ENCODE measurements around the gene MRPS6. TPM values are rescaled to one million over a fixed set of nuclear protein-coding genes. Genes with fewer than 3 reads are reported as not detected.

MRPS6 gene
- total RNA-seq, 1 experiment from 2014 or later = 32.6 TPM

DNA sequence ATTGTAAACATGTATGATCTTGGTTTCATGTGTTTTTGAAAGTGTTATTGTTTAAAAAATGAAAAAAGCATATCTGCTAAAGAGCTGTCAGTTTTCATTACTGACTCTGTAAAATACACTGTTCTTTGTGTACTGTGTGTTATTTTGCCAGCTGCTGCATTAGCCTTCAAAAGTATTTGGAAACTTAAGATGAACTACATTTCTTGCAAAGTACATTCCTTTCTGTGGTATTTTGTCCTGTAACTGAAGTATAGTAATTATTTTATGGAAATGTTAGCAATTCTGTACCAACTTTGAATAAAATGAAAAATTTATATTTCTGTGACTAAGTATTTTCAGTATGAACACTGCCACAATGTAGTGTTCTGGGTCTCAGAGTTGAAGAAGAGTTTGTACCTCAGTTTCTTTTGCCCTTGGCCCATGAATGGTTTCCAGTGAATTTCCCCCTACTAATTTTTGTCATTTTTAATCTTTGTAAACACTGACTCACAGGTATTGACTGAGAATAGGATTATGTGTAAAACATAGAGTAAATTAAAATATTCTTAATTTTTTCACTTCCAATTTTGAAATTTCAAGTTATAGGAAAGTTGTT, 32.7 kb downstream of the MRPS6 start:
- H3K4me3 ChIP-seq = no peak overlapping the region
- no peaks in the 10 kb centered on the region; the same call in none of the 2 replicates for H3K36me3 ChIP-seq
- peaks cover 5% of the 10 kb centered on the region; the same call in 1 of the 2 replicates for H3K4me1 ChIP-seq
- peak overlapping the region; percentile 4; the same call in 1 of the 2 replicates for H3K27ac ChIP-seq
- no peaks in the 10 kb centered on the region for H3K9me3 ChIP-seq (replicated peaks)
- no peaks in the 10 kb centered on the region for H3K27me3 ChIP-seq
- no peak for DNase-seq

- Histone ChIP-seq H3K27ac (no peak overlapping the region), H3K4me1 (peaks cover 5% of the 10 kb centered on the region; the same call in 1 of the 2 replicates), H3K27me3 (no peaks in the 10 kb centered on the region), H3K36me3 (no peaks in the 10 kb centered on the region; the same call in none of the 2 replicates), H3K4me3 (no peak overlapping the region), H3K9me3 (replicated peaks) (no peaks in the 10 kb centered on the region)
- no peak for DNase-seq
Observed at GRCh38 chr21:34107606-34108005, 34.2 kb downstream of the MRPS6 start.

GRCh38 chr21:34109075-34109474, 35.7 kb downstream of the MRPS6 start:
- Histone ChIP-seq H3K9me3 (replicated peaks) (no peaks in the 10 kb centered on the region), H3K27ac (no peak overlapping the region), H3K4me1 (peaks cover 5% of the 10 kb centered on the region; the same call in 1 of the 2 replicates), H3K36me3 (no peaks in the 10 kb centered on the region; the same call in 1 of the 2 replicates), H3K27me3 (no peaks in the 10 kb centered on the region), H3K4me3 (no peak overlapping the region)
- no peak for DNase-seq

- no peaks in the 10 kb centered on the region for H3K9me3 ChIP-seq (replicated peaks)
- H3K4me3 ChIP-seq = no peak overlapping the region
- H3K27ac ChIP-seq = no peak overlapping the region
- no peak for DNase-seq
- H3K36me3 ChIP-seq = no peaks in the 10 kb centered on the region; the same call in 1 of the 2 replicates
- H3K4me1 ChIP-seq = 0 out of 2 replicates have a peak, but pooled peaks cover 5% of the 10 kb centered on the region
- no peaks in the 10 kb centered on the region for H3K27me3 ChIP-seq
Observed at GRCh38 chr21:34110594-34111202, 37.3 kb downstream of the MRPS6 start.

- H3K27me3 ChIP-seq = no peaks in the 10 kb centered on the region
- H3K4me3 ChIP-seq = no peak overlapping the region
- no peaks in the 10 kb centered on the region for H3K9me3 ChIP-seq (replicated peaks)
- no peak overlapping the region for H3K27ac ChIP-seq
- H3K4me1 ChIP-seq = no peaks in the 10 kb centered on the region
- no peak for DNase-seq
- H3K36me3 ChIP-seq = no peaks in the 10 kb centered on the region; the same call in 1 of the 2 replicates
Observed at GRCh38 chr21:34112316-34113033, 39.1 kb downstream of the MRPS6 start.

DNA sequence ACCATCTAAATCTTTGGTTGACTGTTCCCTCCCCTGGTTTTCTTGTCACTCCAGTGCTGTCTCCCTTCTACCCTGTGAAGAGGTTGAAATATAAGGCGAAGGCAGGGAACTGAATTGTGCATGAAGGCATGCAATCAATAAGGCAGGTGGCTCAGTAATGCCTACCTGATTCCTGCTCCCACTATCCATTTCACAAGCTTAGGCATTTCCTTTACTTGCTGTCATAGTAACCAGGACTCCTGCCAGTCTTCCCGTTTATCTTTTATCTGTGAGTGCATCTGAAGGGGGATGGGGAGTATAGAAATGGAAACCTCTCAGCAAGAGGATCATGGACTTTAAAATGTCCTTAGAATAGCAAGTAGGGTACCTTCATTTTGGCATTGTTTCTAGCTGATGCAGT, 40.5 kb downstream of the MRPS6 start:
- H3K27me3 ChIP-seq = no peaks in the 10 kb centered on the region
- no peaks in the 10 kb centered on the region for H3K36me3 ChIP-seq
- no peaks in the 10 kb centered on the region for H3K9me3 ChIP-seq (replicated peaks)
- no peak overlapping the region for H3K27ac ChIP-seq
- H3K4me1 ChIP-seq = no peaks in the 10 kb centered on the region
- no peak overlapping the region for H3K4me3 ChIP-seq
- DNase-seq = no peak

GRCh38 chr21:34115160-34115559, 41.8 kb downstream of the MRPS6 start:
- H3K27me3 ChIP-seq = no peaks in the 10 kb centered on the region
- no peaks in the 10 kb centered on the region for H3K36me3 ChIP-seq
- no peaks in the 10 kb centered on the region for H3K9me3 ChIP-seq (replicated peaks)
- no peak overlapping the region for H3K4me3 ChIP-seq
- H3K4me1 ChIP-seq = no peaks in the 10 kb centered on the region
- DNase-seq = no peak
- no peak overlapping the region for H3K27ac ChIP-seq

- no peaks in the 10 kb centered on the region for H3K27me3 ChIP-seq
- no peak overlapping the region for H3K4me3 ChIP-seq
- no peak overlapping the region for H3K27ac ChIP-seq
- H3K4me1 ChIP-seq = no peaks in the 10 kb centered on the region
- H3K9me3 ChIP-seq (replicated peaks) = no peaks in the 10 kb centered on the region
- no peaks in the 10 kb centered on the region for H3K36me3 ChIP-seq
- DNase-seq = peak in 1 of 2 experiments; percentile 9
Observed at GRCh38 chr21:34116569-34116968, 43.2 kb downstream of the MRPS6 start.

GRCh38 chr21:34120867-34121266, 47.5 kb downstream of the MRPS6 start:
- no peak for DNase-seq
- H3K36me3 ChIP-seq = no peaks in the 10 kb centered on the region
- H3K27me3 ChIP-seq = no peaks in the 10 kb centered on the region
- H3K9me3 ChIP-seq (replicated peaks) = no peaks in the 10 kb centered on the region
- no peak overlapping the region for H3K4me3 ChIP-seq
- no peak overlapping the region for H3K27ac ChIP-seq
- H3K4me1 ChIP-seq = no peaks in the 10 kb centered on the region

- Histone ChIP-seq H3K36me3 (no peaks in the 10 kb centered on the region), H3K27me3 (no peaks in the 10 kb centered on the region), H3K4me1 (no peaks in the 10 kb centered on the region), H3K4me3 (no peak overlapping the region), H3K27ac (no peak overlapping the region), H3K9me3 (replicated peaks) (no peaks in the 10 kb centered on the region)
- no peak for DNase-seq
Observed at GRCh38 chr21:34122047-34122446, 48.7 kb downstream of the MRPS6 start.

DNA sequence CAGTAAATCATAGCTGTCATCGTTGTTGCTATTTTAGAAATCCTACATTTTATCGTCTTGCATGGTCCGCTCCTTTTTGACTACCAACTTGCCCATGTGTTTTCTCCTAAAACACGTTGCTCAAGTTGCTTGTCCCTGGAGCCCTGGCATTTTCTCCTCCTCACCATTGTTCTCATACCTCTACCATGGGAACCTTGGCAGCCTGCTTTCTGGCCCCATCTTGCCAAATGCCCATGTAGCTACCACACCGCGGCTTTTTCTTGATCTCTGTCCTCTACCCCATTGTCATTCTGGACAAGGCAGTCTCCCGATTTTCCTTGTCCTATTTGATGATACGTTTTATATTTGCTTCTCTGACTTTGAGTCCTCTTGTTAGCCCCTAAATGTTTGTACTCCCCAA, 50.2 kb downstream of the MRPS6 start:
- Histone ChIP-seq H3K27me3 (no peaks in the 10 kb centered on the region), H3K4me1 (no peaks in the 10 kb centered on the region), H3K27ac (no peak overlapping the region), H3K9me3 (replicated peaks) (no peaks in the 10 kb centered on the region), H3K36me3 (peaks cover 3% of the 10 kb centered on the region; the same call in 1 of the 2 replicates), H3K4me3 (no peak overlapping the region)
- no peak for DNase-seq

DNA sequence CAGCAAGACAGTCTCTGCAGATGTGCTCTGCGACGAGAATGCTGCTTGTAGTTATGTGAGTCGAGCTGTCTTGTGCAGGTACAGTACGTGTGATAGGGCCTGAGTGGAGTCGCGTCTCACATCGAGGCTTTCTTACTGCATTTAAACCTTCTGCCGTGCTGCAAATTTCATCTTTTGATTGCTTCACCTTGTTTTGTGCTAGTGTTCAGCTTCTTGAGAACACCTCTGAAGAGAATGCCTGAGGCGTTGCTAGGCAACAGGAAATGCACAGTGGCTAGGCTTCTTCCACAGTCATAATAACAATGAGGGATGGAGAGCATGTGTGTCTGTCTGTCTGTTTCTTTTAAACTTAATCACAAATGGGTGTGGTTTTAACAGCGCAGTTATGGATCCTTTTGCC, 52.9 kb downstream of the MRPS6 start:
- no peak overlapping the region for H3K4me3 ChIP-seq
- peaks cover 3% of the 10 kb centered on the region; the same call in 1 of the 2 replicates for H3K36me3 ChIP-seq
- H3K4me1 ChIP-seq = no peaks in the 10 kb centered on the region
- no peaks in the 10 kb centered on the region for H3K9me3 ChIP-seq (replicated peaks)
- no peaks in the 10 kb centered on the region for H3K27me3 ChIP-seq
- no peak overlapping the region for H3K27ac ChIP-seq
- peak in 1 of 2 experiments; percentile 12 for DNase-seq

DNA sequence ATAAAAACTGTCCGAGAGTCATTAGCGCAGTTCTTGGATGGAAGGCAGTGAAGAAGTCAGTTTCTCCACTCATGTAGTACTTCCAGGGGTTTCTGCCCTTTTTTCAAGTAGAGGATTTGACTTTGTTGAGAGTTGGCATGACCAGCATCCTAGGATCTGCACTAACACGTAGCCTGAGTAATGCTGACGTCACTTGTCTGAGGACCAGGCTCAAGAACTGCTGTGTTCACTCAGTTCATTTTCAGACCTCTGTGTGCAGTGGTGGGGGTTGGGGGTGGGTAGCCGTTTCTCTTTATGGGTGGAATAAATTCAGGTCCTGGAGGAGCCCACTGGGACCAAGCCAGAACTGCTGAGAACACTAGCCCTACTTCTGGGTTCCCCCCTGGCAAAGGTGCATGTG, 53.3 kb downstream of the MRPS6 start:
- Histone ChIP-seq H3K27ac (no peak overlapping the region), H3K9me3 (replicated peaks) (no peaks in the 10 kb centered on the region), H3K27me3 (no peaks in the 10 kb centered on the region), H3K4me1 (no peaks in the 10 kb centered on the region), H3K36me3 (peaks cover 3% of the 10 kb centered on the region; the same call in 1 of the 2 replicates), H3K4me3 (no peak overlapping the region)
- DNase-seq = no peak

GRCh38 chr21:34128124-34128523, 54.7 kb downstream of the MRPS6 start:
- Histone ChIP-seq H3K36me3 (peaks cover 3% of the 10 kb centered on the region; the same call in 1 of the 2 replicates), H3K27me3 (no peaks in the 10 kb centered on the region), H3K27ac (no peak overlapping the region), H3K4me3 (no peak overlapping the region), H3K4me1 (no peaks in the 10 kb centered on the region), H3K9me3 (replicated peaks) (no peaks in the 10 kb centered on the region)
- no peak for DNase-seq

DNA sequence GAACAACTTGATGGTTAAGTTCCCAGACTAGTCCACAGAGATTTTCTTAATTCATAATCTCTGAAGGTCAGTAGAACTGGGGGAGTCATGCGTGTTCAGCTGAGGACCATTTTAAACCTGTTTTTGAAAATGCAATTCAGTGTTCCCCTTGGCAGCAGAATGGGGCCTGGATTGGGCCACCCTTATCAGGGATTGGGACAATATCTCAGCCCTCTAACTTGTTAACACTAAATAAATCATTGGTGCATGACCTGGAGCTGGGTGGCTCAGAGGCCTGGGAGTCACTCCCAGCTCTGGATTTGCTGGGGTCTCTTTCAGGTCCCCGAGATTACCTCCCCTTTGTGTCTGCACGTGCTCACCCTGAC, 55.3 kb downstream of the MRPS6 start:
- H3K36me3 ChIP-seq = peaks cover 5% of the 10 kb centered on the region; the same call in 1 of the 2 replicates
- H3K27me3 ChIP-seq = no peaks in the 10 kb centered on the region
- DNase-seq = no peak
- no peak overlapping the region for H3K27ac ChIP-seq
- no peaks in the 10 kb centered on the region for H3K4me1 ChIP-seq
- H3K9me3 ChIP-seq (replicated peaks) = no peaks in the 10 kb centered on the region
- H3K4me3 ChIP-seq = no peak overlapping the region

Measured in SJCRH30 (cell line).